ENCODE measurements around the gene MAP3K4.

The MAP3K4 gene

GRCh38 chr6:160945516-160946177 is 45.9 kb upstream of the MAP3K4 start (continued):
- TF ChIP-seq, protein P1, sequence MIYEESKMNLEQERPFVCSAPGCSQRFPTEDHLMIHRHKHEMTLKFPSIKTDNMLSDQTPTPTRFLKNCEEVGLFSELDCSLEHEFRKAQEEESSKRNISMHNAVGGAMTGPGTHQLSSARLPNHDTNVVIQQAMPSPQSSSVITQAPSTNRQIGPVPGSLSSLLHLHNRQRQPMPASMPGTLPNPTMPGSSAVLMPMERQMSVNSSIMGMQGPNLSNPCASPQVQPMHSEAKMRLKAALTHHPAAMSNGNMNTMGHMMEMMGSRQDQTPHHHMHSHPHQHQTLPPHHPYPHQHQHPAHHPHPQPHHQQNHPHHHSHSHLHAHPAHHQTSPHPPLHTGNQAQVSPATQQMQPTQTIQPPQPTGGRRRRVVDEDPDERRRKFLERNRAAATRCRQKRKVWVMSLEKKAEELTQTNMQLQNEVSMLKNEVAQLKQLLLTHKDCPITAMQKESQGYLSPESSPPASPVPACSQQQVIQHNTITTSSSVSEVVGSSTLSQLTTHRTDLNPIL (CRISPR knock-in tag; IDR thresholded peaks at IDR 0.05; ENCODE audit: low read depth), result no peak
- TF ChIP-seq ARNTL (CRISPR knock-in tag; IDR thresholded peaks at IDR 0.05; ENCODE audit: borderline replicate concordance, low read depth), result no peak

DNA sequence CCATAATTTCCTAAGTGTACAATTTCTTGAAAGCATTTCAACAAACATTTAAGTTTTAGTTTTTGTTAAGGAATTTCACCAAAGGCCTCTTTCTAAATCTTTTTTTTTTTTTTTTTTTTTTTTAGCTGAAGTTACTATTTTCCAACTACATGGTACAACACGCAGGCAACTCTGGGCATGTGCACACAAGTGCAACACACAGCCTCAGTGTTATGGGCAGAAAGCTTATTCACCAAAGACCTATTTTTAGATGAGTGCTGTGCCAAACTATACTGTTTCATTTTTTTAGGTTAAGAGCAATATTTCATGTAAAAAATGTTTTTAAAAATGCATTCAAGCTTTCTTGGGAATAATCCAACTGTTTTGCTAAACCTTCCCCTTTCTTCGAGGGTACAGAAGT is 42.0 kb upstream of the MAP3K4 start:
- TF ChIP-seq ZFP3 (CRISPR knock-in tag; IDR thresholded peaks at IDR 0.05) (no peak), ZFP30 (CRISPR knock-in tag; IDR thresholded peaks at IDR 0.05) (no peak), CSDC2 (CRISPR knock-in tag; IDR thresholded peaks at IDR 0.05) (no peak), TSHZ2 (CRISPR knock-in tag; IDR thresholded peaks at IDR 0.05) (no peak), BACH2 (CRISPR knock-in tag; IDR thresholded peaks at IDR 0.05; ENCODE audit: borderline replicate concordance) (no peak), PPARA (CRISPR knock-in tag; IDR thresholded peaks at IDR 0.05; ENCODE audit: borderline replicate concordance) (no peak), OSR1 (CRISPR knock-in tag; IDR thresholded peaks at IDR 0.05) (no peak), ESRRG (CRISPR knock-in tag; IDR thresholded peaks at IDR 0.05) (no peak), ZNF70 (CRISPR knock-in tag; IDR thresholded peaks at IDR 0.05) (no peak), ISL1 (CRISPR knock-in tag; IDR thresholded peaks at IDR 0.05) (no peak), ZNF8 (CRISPR knock-in tag; IDR thresholded peaks at IDR 0.05) (no peak), ARNTL (CRISPR knock-in tag; IDR thresholded peaks at IDR 0.05; ENCODE audit: borderline replicate concordance, low read depth) (no peak), PATZ1 (CRISPR knock-in tag; IDR thresholded peaks at IDR 0.05; ENCODE audit: borderline replicate concordance) (no peak), TCF4 (CRISPR knock-in tag; IDR thresholded peaks at IDR 0.05; ENCODE audit: borderline replicate concordance) (no peak), CSRNP3 (CRISPR knock-in tag; IDR thresholded peaks at IDR 0.05) (no peak)
- no peak for ATAC-seq

- no peak for ATAC-seq
- TF ChIP-seq ZFP30 (CRISPR knock-in tag; IDR thresholded peaks at IDR 0.05), result no peak
- no peak for TF ChIP-seq ZC3H10 (CRISPR knock-in tag; IDR thresholded peaks at IDR 0.05)
- TF ChIP-seq ZNF565 (CRISPR knock-in tag; conservative IDR thresholded peaks at IDR 0.05; ENCODE audit: low read depth), result no peak
- no peak for TF ChIP-seq ZNF70 (CRISPR knock-in tag; IDR thresholded peaks at IDR 0.05)
Observed at GRCh38 chr6:160950507-160950906, 41.1 kb upstream of the MAP3K4 start.

- ATAC-seq, result no peak
- TF ChIP-seq PATZ1 (CRISPR knock-in tag; IDR thresholded peaks at IDR 0.05; ENCODE audit: borderline replicate concordance), result no peak
- TF ChIP-seq ZNF565 (CRISPR knock-in tag; conservative IDR thresholded peaks at IDR 0.05; ENCODE audit: low read depth), result no peak
- TF ChIP-seq CSRNP3 (CRISPR knock-in tag; IDR thresholded peaks at IDR 0.05), result no peak
- no peak for TF ChIP-seq OSR1 (CRISPR knock-in tag; IDR thresholded peaks at IDR 0.05)
- TF ChIP-seq ISL1 (CRISPR knock-in tag; IDR thresholded peaks at IDR 0.05), result no peak
- TF ChIP-seq TCF4 (CRISPR knock-in tag; IDR thresholded peaks at IDR 0.05; ENCODE audit: borderline replicate concordance), result no peak
- no peak for TF ChIP-seq GLIS3 (CRISPR knock-in tag; IDR thresholded peaks at IDR 0.05)
- no peak for TF ChIP-seq CSDC2 (CRISPR knock-in tag; IDR thresholded peaks at IDR 0.05)
- TF ChIP-seq, protein P1 (CRISPR knock-in tag; IDR thresholded peaks at IDR 0.05; ENCODE audit: low read depth), result no peak
- TF ChIP-seq ESRRG (CRISPR knock-in tag; IDR thresholded peaks at IDR 0.05), result no peak
- TF ChIP-seq ZFP30 (CRISPR knock-in tag; IDR thresholded peaks at IDR 0.05), result no peak
- no peak for TF ChIP-seq BACH2 (CRISPR knock-in tag; IDR thresholded peaks at IDR 0.05; ENCODE audit: borderline replicate concordance)
- TF ChIP-seq ZNF70 (CRISPR knock-in tag; IDR thresholded peaks at IDR 0.05), result no peak
Observed at GRCh38 chr6:160951187-160952030, 40.2 kb upstream of the MAP3K4 start.
